Skin epidermis (tissue), 12 donors: ENCODE data around the gene DOCK2.

ENCODE experiments used
- H3K27ac ChIP-seq, 21 experiments: fragments of 200-600 bp; sonication (generic) in 11 of 21; one replicate each; pipeline ENCODE4 v1.5.0; 2020; ENCODE audit warnings: mild to moderate bottlenecking in 3 of 21, inconsistent platforms in 2 of 21, moderate library complexity in 2 of 21
- H3K4me3 ChIP-seq, 7 experiments: fragments of 200-600 bp; sonication (generic) in 2 of 7; one replicate each; pipeline ENCODE4 v1.5.0; 2020; ENCODE audit warnings: inconsistent platforms in 2 of 7, mild to moderate bottlenecking in 2 of 7, moderate library complexity in 1 of 7

DOCK2 gene

DNA sequence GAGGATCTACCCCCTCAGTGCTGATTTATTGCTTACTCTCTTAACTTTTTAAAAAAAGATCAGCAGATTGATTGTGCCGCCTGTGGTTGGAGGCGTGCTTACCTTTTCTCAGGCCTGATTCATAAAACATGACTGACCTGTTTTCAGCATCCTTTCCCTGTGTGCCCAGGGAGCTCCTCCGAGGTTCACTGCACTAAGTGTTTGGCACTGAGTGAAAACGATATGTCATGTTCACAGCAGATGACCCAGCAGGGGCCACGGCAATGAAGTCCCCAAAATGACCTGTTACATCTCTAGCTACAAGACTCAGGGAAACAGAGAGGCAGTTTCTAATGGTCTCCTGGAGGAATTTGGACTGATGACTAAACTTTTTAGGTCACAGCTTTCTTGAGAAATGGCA lies 273.3 kb downstream of the DOCK2 start:
- H3K4me3 ChIP-seq, result no peak overlapping the region
- H3K27ac ChIP-seq, result no peak overlapping the region

DNA sequence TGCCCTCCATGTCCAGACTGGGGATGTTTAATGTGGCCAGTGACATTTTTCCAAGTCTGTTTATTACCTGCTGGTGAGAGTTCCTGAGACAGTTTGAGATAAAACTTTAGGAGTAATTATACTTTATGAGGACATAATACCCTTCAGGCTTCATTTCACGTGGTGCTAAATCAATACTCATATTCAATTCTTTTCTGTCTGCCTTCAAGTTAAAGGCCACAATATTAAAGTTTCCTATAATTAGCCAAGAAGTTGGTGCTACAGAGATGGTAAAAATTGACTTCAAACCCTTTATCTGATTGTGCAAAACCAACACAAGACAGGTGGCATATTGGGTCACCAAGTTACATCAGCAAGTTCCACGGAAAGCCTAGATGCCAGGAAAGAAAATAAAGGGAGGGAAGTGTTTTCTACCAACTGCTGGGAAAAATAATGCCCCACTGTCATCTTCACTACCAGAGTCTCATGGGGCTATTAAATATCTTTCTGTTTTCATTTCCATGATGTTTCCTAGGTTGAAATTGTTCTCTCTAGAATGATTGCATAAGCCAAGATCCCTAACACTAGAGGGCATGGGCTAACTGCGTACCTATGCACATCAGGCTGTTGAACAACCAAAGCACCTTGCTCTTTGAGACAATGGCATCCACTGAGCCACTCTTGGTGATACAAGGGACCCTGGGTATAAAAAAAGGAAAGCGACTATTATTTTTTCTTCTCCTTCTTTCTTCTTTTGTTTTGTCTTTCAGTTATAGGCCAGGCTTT lies 274.6 kb downstream of the DOCK2 start:
- Histone ChIP-seq H3K27ac (no peak overlapping the region), H3K4me3 (no peak overlapping the region)

DNA sequence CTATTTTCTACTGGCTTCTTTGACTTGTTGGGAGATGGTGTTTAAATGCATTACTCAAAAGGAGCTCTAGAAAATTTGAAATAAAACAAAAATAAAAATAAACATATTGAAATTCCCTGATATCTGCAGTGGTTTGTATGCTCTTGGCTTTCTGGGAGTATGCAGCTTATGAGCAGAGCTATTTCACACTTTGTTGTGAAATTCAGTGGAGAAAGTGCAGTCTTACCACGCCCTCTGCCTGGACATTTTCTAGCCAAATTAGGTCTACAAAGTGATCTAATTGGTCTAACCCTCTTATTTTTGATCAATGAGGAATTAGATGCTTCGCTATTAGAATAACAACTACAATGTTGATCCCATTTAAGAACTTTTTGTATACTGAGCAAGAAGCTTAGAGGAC lies 276.4 kb downstream of the DOCK2 start:
- Histone ChIP-seq H3K4me3 (no peak overlapping the region), H3K27ac (no peak overlapping the region)

DNA sequence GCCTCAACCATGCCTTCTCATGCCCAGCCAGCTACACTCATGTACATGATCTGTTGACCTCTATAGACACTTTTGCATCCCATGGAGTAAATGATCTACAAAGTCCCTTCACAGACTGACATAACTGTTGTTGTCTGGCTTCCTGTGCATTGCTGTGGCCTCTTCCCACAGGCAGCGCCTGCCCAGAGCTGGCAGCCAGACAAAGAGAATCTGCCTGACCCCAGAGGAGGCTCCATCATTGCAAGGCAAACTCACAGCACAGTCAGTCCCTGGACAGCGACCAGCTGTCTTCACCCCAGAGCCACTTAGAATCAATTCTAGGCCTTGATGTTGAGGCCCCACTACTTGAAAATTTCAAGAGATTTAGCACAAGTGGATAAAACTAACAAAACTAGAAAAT lies 277.7 kb downstream of the DOCK2 start:
- no peak overlapping the region for H3K27ac ChIP-seq
- H3K4me3 ChIP-seq, result no peak overlapping the region

DNA sequence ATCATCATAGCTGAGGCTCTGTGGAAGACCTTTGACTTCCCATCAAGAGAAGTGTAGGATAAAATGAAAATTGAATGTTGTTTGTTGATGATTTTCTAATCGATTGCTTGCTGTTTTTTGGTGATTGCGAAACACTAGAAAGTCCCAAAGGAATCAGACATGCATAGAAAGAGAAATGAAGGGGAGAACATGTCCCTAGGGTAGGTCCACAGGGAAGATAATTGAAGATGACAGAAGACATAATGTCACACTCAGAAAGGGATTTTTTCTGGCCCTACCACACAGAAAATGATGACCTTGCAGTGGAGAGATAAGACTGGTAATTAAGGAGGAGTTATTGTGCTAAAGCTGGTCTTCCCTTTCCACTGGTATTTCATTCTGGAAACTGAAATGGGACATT lies 280.4 kb downstream of the DOCK2 start:
- no peak overlapping the region for H3K27ac ChIP-seq
- no peak overlapping the region for H3K4me3 ChIP-seq

DNA sequence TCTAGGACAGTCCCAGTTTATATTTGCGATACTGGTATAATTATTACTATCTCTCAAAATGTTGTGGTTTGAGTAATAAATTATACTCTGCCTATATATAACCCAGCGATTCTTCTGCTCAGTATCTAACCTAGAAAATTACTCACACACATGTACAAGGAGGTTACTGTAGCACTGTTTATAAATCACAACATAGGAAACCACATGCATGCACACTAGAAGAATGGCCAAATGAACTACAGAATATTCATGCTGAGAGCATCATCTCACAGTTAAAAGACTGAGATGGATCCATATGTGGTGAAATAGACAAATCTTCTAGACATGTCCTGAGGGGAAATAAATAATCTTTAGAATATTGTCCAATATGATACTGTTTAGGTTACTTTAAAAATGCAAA lies 281.2 kb downstream of the DOCK2 start:
- H3K27ac ChIP-seq, result no peak overlapping the region
- H3K4me3 ChIP-seq, result no peak overlapping the region

DNA sequence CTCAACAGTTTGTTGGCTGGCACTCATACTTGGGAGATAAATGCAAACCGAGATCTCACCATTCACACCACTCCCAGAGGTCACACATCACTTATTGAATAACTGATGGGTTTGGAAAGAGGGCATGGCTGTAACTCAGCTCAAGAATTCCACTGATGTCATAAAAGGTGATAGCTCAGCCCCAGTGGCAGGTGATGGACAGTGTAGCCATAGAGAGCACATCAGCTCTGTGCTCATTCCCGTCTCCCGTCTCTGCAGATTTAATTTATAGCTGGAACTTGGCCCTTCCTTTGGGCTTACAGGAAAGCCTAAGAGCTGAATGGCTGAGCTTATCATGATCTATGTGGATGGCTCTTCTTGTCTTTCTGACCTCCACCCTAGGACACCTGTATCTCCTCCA lies 283.4 kb downstream of the DOCK2 start:
- Histone ChIP-seq H3K4me3 (no peak overlapping the region), H3K27ac (no peak overlapping the region)

DNA sequence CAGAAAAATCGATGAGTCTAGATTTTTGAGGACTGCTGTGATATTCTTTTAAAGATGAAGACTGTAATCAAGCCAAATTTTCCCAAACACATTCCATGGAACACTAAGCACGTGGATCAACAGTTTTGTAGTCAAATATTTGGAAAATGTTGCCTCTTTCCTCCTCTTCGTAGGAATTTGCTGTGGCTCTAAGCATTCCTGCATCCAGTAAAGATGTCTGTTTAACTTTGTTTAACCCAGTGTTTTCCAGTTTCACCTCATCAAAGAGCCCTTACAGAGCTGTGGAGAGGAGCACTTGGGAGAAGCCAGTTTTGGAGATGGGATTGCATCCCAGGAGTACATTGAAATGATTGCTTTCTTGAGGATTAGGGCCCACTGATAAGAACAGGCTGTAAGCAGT lies 284.3 kb downstream of the DOCK2 start:
- H3K4me3 ChIP-seq, result no peak overlapping the region
- no peak overlapping the region for H3K27ac ChIP-seq

DNA sequence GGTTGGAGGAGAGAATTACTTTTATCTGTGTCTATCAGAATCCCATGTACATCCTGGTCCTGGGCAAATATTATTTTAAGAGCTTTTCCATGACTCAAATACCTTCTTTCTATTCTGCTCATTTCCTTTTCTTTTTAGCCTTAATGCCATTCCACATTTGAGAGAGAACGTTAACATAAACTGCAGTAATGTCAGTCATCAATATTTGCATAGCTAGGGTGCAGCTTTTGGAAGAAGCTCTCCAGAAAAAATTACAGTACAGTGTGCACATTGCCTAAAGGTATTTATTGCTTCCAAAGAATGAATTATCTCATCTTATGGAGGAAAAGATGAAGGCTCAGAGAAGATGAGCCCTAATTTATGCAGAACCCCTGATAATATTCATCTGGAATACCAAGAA lies 284.9 kb downstream of the DOCK2 start:
- Histone ChIP-seq H3K4me3 (no peak overlapping the region), H3K27ac (no peak overlapping the region)

DNA sequence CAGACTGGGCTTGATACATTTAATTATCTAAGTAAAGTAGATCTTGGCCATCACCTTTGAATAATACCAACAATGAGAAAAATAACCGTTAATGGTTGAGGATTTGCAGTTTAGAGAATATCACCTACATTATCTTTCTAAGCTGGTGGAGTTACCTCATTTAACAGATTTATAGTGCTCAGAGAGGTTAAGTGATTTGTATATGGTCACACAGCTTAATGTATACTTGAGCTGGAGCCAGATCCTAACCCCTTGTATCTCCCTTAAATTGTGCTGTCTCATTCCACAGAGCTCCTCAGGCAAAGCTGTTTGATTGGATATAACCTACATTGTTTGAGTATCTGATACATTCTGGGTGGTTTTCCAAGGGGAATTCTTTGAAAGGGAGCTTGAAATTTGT lies 285.4 kb downstream of the DOCK2 start:
- H3K4me3 ChIP-seq, result no peak overlapping the region
- H3K27ac ChIP-seq, result no peak overlapping the region

DNA sequence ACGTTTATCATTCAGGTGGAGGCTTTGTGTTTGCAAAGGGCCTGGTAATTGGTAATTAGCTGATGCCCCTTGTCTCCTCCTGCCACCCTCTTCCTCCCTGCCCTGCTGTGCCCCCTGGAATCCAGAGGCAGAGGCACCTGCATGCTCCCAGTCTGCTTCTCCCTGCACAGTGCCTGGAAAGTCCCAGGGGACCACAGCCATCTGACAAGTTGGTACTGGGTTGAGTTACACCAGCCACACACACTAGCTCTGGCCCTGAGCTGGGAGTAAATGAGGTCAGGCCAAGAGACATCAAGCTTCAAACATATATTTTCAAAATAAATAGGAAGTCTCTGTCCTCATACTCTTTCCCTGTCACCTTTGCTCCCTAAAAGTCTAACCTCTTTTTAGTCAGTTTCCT lies 286.9 kb downstream of the DOCK2 start:
- no peak overlapping the region for H3K27ac ChIP-seq

DNA sequence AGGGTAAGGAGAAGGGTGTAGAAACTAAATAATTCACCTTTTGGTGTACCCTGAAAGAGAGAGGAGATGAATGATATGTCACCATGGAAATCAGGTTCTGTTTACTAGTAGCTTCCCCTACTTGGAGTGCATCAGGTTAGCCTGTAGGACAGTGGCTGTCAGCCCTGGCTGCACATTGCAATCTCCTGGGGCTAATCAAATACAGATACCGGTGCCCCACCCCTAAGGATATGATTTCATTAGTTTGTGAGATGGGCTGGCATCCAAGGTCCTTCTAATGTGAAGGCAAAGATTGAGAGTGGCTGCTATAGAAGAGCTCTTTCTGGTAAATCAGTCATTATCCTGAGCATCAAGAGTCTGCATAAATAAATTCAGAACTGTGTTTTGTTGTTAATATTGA lies 296.1 kb downstream of the DOCK2 start:
- Histone ChIP-seq H3K4me3 (no peak overlapping the region), H3K27ac (no peak overlapping the region)

More for the DNA sequence above, 286.9 kb downstream of the DOCK2 start:
- no peak overlapping the region for H3K4me3 ChIP-seq

DNA sequence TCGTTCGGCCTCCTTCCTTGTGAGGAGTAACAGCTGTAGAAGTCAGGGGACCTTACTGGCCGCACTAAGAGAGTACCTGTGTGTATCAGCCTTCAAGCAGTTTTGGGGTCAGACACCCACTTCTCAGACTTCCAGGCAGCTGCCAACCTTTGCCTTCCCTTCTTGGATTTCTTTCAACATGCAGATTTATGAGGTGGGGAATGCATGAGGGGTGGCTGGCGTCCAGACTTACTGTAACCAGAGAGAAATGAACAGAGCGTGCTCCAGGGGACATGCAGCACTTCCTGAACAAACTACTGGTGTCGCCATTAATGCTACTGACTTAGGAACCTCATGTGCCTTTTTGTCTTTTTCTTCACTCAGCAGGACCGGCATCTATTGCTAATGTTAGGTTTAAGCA lies 296.5 kb downstream of the DOCK2 start:
- no peak overlapping the region for H3K27ac ChIP-seq
- no peak overlapping the region for H3K4me3 ChIP-seq

DNA sequence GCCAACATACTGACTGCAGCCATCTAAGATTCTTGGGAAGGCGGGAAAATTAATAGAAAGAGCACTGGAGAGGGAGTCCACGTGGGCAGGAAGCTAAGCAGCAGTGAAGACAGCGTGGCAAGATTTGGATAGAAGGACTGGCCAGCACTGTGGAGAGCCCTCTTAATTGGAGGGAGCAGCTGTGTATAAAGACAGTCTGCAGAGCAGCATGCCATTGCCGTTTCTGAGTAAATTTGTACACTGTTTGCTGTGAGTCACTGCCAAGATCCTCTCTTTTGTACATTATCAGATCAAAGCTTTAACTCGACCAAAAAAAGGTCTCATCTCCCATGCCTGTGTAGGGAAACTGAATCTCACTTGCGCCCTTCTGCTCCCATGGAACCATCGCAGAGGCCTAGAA lies 297.9 kb downstream of the DOCK2 start:
- H3K27ac ChIP-seq, result no peak overlapping the region
- no peak overlapping the region for H3K4me3 ChIP-seq

DNA sequence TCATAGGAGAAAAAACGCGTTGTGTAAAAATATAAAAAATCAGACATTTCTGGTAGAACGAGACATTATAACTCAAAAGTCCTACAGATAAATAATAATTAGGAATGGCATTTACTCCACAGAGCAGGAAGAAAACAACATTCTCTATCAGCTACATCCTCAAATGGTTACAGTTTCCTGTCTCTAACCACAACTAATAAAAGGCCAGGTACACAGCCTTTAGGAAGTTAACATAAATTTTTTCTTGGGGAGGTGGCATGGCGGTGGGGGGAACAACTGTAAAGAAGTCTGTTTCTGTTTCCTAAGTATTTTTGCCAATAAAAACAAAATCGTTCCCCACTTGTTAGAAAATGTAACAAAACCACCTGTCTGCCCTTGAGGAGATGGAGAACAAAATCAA lies 298.7 kb downstream of the DOCK2 start:
- H3K4me3 ChIP-seq, result no peak overlapping the region
- H3K27ac ChIP-seq, result no peak overlapping the region

DNA sequence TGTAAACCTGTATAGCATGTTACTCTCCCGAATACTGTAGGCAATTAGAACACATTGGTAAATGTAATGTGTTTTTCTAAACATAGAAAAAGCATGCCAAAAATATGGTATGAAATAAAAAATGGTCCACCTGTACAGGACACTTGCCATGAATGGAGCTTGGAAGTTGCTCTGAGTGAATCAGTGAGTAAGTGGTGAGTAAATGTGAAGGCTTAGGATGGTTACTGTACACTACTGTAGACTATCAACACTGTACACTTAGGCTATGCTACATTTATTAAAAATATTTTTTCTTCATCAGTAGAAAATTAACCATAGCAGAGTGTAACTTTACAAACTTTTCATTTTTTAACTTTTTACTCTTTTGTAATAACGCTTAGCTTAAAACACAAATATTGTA lies 301.4 kb downstream of the DOCK2 start:
- Histone ChIP-seq H3K4me3 (no peak overlapping the region), H3K27ac (no peak overlapping the region)

DNA sequence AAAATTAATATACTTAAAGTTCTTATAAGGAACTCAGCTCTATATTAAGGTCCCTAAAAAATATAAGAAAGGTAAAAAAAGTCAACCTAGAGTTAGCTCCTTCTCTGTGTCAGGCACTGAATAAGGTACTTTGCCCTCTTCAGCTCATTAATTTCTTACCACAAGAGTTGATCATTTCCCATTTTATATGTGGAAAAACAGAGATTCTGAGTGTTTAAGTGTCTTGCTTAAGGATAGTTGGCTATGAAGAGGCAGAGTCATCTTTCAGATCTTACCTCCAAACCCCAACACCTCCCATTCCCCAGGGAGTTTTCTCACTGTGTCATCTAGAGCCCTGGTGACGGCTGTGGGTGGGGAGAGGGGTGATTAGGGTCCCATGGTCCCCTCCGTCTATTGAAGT lies 302.7 kb downstream of the DOCK2 start:
- Histone ChIP-seq H3K27ac (no peak overlapping the region), H3K4me3 (no peak overlapping the region)

DNA sequence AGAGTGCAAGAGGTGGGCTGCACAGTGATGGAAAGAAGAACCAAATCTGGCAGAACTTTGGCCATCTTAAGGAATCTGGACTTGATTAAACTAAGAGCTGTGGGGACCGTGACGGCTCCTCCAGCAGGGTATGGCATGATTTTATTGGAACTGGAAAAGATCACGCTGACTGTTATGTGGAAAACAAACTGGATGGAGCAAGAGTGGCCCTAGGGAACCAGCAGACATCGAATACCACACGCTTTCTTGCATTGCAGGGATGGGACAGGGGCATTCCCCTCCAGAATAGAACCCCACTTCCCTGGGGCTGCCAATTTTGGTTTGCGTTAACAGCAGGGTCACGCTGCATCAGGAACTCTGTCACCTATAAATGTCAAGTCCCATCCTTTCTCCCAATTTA lies 304.5 kb downstream of the DOCK2 start:
- Histone ChIP-seq H3K27ac (no peak overlapping the region), H3K4me3 (no peak overlapping the region)

DNA sequence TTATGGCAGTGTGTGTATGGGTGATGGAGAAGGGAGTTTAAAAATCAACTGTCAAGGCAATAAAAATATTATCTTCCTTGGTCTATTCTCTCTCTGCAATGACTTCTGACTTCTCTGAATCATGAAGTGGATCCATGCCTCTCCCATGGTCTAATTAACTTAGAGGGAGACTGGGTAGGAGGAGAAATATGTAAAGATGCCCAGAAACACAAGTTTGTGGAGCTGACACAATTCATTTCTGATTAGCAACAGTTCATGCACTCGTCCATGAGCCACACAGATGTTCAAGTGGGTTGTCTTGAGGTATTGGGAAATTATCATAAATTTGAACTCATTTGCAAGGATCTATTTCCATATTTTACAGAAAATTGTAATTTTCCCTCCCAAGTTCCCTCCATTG lies 305.1 kb downstream of the DOCK2 start:
- H3K4me3 ChIP-seq, result no peak overlapping the region
- peak overlapping the region in 2 of 21 experiments; percentile 18 to 28 for H3K27ac ChIP-seq

DNA sequence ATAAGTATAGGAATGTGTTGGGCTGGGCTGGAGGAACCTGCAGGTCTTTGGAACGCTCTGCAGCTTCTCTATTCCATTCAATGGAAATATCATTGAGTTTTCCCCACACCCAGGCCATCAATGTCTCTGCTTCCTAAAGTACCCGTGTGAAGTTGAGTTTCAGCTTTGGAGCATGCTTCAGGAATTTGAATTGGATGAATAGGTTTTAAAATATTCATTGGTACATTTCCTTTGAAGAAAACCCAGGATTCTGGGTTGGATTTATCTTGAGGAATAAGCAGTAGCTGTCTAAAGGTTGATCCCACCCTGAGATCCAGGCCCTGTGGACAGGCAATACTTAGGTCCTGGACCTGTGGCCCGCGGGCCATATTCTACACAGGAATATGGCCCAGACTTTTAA lies 306.0 kb downstream of the DOCK2 start:
- Histone ChIP-seq H3K27ac (no peak overlapping the region), H3K4me3 (no peak overlapping the region)

DNA sequence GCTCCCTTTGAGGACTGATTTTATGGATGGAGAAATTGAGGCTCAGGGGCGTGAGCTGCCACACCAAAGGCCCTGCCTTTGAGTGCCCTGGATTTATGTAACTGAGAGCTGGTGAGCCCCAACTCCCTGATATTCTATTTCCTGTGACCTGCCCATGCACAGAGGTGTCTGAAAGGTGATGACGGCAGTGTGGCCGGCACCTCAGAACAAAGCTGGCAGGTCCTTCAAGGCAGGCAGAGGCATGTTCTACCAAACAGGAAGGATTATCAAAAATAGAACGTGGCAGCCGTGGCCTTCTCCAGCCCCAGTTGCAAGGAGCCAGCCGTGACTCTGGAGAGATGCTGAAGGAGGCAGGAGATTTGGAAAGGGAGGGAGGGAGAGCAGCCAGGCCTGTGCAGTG lies 307.0 kb downstream of the DOCK2 start:
- Histone ChIP-seq H3K4me3 (no peak overlapping the region), H3K27ac (peak overlapping the region in 3 of 21 experiments; percentile 2 to 28 (median 27))
